HepG2 (cell line): ENCODE results near the gene CADM3. TPM values are rescaled to one million over a fixed set of nuclear protein-coding genes. Genes with fewer than 3 reads are reported as not detected.
A peak's percentile ranks its signal among the peaks of the same experiment; 100 is the strongest.

Experiments used
- AHR ChIP-seq: IDR thresholded peaks from 2 replicates; pipeline ENCODE4 v1.6.1; 2018; ENCODE audit warnings: missing genetic modification reagents, missing compliant biosample characterization
- ARNTL ChIP-seq: sonication (generic); formaldehyde crosslinking; IDR thresholded peaks from 2 replicates; pipeline ENCODE4 v1.4.0; 2020; ENCODE audit warnings: mild to moderate bottlenecking, missing genetic modification reagents
- E2F1 ChIP-seq: sonication (generic); formaldehyde crosslinking; IDR thresholded peaks from 2 replicates; pipeline ENCODE4 v1.5.0; 2020; ENCODE audit warnings: missing genetic modification reagents
- MAX ChIP-seq: IDR thresholded peaks from 2 replicates; pipeline ENCODE4 v1.6.1; 2012; ENCODE audit warnings: inconsistent platforms
- MED13 ChIP-seq: sonication (generic); formaldehyde crosslinking; IDR thresholded peaks from 2 replicates; pipeline ENCODE4 v1.5.0; 2020; ENCODE audit warnings: missing genetic modification reagents
- NFRKB ChIP-seq: fragments of 450-650 bp; IDR thresholded peaks from 2 replicates; pipeline ENCODE4 v1.6.1; 2017
- PAWR ChIP-seq: sonication (generic); formaldehyde crosslinking; IDR thresholded peaks from 2 replicates; pipeline ENCODE4 v1.4.0; 2020; ENCODE audit warnings: missing genetic modification reagents, mild to moderate bottlenecking, borderline replicate concordance
- SNAI1 ChIP-seq: sonication (generic); formaldehyde crosslinking; IDR thresholded peaks from 2 replicates; pipeline ENCODE4 v1.5.0; 2020; ENCODE audit warnings: mild to moderate bottlenecking, missing genetic modification reagents, borderline replicate concordance
- SOX13 ChIP-seq, 3 experiments: fragments of 450-650 bp in 1 of 3; sonication (generic) in 1 of 3; formaldehyde crosslinking in 1 of 3; IDR thresholded peaks in 2 of 3; conservative IDR thresholded peaks in 1 of 3; 2 replicates each; pipeline versions ENCODE4 v1.5.0 to v1.6.1; 2016 to 2020; ENCODE audit warnings: antibody characterized with exemption in 1 of 3, mild to moderate bottlenecking in 1 of 3, missing compliant biosample characterization in 1 of 3, missing genetic modification reagents in 1 of 3, moderate library complexity in 1 of 3
- SOX6 ChIP-seq, 2 experiments: fragments of 450-650 bp in 1 of 2; sonication (generic) in 1 of 2; formaldehyde crosslinking in 1 of 2; IDR thresholded peaks; 2 replicates each; pipeline versions ENCODE4 v1.4.0 to v1.6.1; 2017 to 2020; ENCODE audit warnings: antibody characterized with exemption in 1 of 2, mild to moderate bottlenecking in 1 of 2, missing genetic modification reagents in 1 of 2
- USF2 ChIP-seq, 2 experiments: sonication (generic) in 1 of 2; formaldehyde crosslinking in 1 of 2; IDR thresholded peaks; 2 replicates each; pipeline versions ENCODE4 v1.5.1 to v1.6.1; 2011 to 2020; ENCODE audit warnings: borderline replicate concordance in 1 of 2, low read depth in 1 of 2, low read length in 1 of 2, mild to moderate bottlenecking in 1 of 2, missing genetic modification reagents in 1 of 2, moderate library complexity in 1 of 2
- YEATS4 ChIP-seq: sonication (generic); formaldehyde crosslinking; IDR thresholded peaks from 2 replicates; pipeline ENCODE4 v1.4.0; 2020; ENCODE audit warnings: missing genetic modification reagents, borderline replicate concordance
- ZBTB2 ChIP-seq: sonication (generic); formaldehyde crosslinking; IDR thresholded peaks from 2 replicates; pipeline ENCODE4 v1.8.0; 2022; ENCODE audit warnings: low read depth, missing genetic modification reagents
- ZBTB25 ChIP-seq: IDR thresholded peaks from 2 replicates; pipeline ENCODE4 v1.6.1; 2018; ENCODE audit warnings: missing genetic modification reagents
- ZNF264 ChIP-seq: sonication (generic); formaldehyde crosslinking; IDR thresholded peaks from 2 replicates; pipeline ENCODE4 v1.4.0; 2020; ENCODE audit warnings: missing genetic modification reagents
- ZNF329 ChIP-seq: sonication (generic); formaldehyde crosslinking; IDR thresholded peaks from 2 replicates; pipeline ENCODE4 v1.9.0; 2021; ENCODE audit warnings: low read depth, mild to moderate bottlenecking, missing genetic modification reagents
- ZNF550 ChIP-seq: sonication (generic); formaldehyde crosslinking; IDR thresholded peaks from 2 replicates; pipeline ENCODE4 v1.4.0; 2020; ENCODE audit warnings: mild to moderate bottlenecking, missing genetic modification reagents, borderline replicate concordance
- ZNF691 ChIP-seq: sonication (generic); formaldehyde crosslinking; IDR thresholded peaks from 2 replicates; pipeline ENCODE4 v1.4.0; 2020; ENCODE audit warnings: missing genetic modification reagents, low read depth, mild to moderate bottlenecking, borderline replicate concordance
- ZNF780A ChIP-seq: sonication (generic); formaldehyde crosslinking; IDR thresholded peaks from 2 replicates; pipeline ENCODE4 v1.8.0; 2022; ENCODE audit warnings: mild to moderate bottlenecking, missing genetic modification reagents, moderate library complexity
- polyA plus RNA-seq, 8 experiments: library from polyadenylated mRNA; depleted of rRNA in 3 of 8; stranded (reverse) in 7 of 8; unstranded in 1 of 8; fragments of >200 nt; fragmentation: Illumina TruSeq in 4 of 8; extraction: Trizol in 4 of 8; gene quantifications; 2 replicates each; pipeline versions ENCODE4 v1.2.1 to v1.2.3, GENCODE V29; 2011 to 2016; ENCODE audit warnings: low read depth in 4 of 8, missing spikeins in 1 of 8, mixed read lengths in 1 of 8; ENCODE audit not compliant: insufficient read depth in 1 of 8
- total RNA-seq, 5 experiments: library from RNA; depleted of rRNA; stranded (reverse); fragments of >200 nt; fragmentation: Illumina TruSeq; extraction: Trizol; gene quantifications; 2 replicates each; pipeline ENCODE4 v1.2.3, GENCODE V29; 2016; ENCODE audit warnings: low read depth in 1 of 5

CADM3 gene
- total and polyA plus RNA-seq, 2 of the 13 experiments (the other 11 are each of a cell fraction or from before 2014, with no cell fraction given) = not detected

- TF ChIP-seq E2F1 = peak; percentile 67; the same call in 1 of the 2 replicates
- TF ChIP-seq USF2 (IDR thresholded peaks at IDR 0.05; ENCODE audit: low read depth, low read length) = no peak
- no peak for TF ChIP-seq USF2 (CRISPR knock-in tag; IDR thresholded peaks at IDR 0.05; ENCODE audit: borderline replicate concordance)
- TF ChIP-seq ZNF264 (CRISPR knock-in tag) = peak; percentile 94
- TF ChIP-seq SOX6 (IDR thresholded peaks at IDR 0.05) = no peak
- TF ChIP-seq SOX6 (CRISPR knock-in tag; IDR thresholded peaks at IDR 0.05) = no peak
- 0 out of 2 replicates have a peak, but pooled peaks have one; percentile 57 for TF ChIP-seq AHR (CRISPR knock-in tag)
- peak; percentile 56; the same call in 1 of the 2 replicates for TF ChIP-seq ARNTL (CRISPR knock-in tag)
- no peak for TF ChIP-seq ZNF550 (CRISPR knock-in tag)
- peak; percentile 99 for TF ChIP-seq ZBTB25
- peak; percentile 46; the same call in 1 of the 2 replicates for TF ChIP-seq ZNF691 (CRISPR knock-in tag)
- TF ChIP-seq ZBTB2 (CRISPR knock-in tag) = peak; percentile 58; the same call in 1 of the 2 replicates
- peak; percentile 73; the same call in 1 of the 2 replicates for TF ChIP-seq ZNF780A (CRISPR knock-in tag)
- TF ChIP-seq YEATS4 (CRISPR knock-in tag) = peak; percentile 46; the same call in 1 of the 2 replicates
- peak; percentile 89; the same call in 1 of the 2 replicates for TF ChIP-seq MED13 (CRISPR knock-in tag)
- TF ChIP-seq PAWR = no peak
- TF ChIP-seq NFRKB = no peak
- no peak for TF ChIP-seq SOX13 (IDR thresholded peaks at IDR 0.05)
- peak in 1 of 2 experiments; percentile 71; a peak in 2 of 4 replicates for TF ChIP-seq SOX13 (CRISPR knock-in tag; conservative IDR thresholded peaks at IDR 0.05 in 1 of 2, IDR thresholded peaks at IDR 0.05 in 1 of 2)
- peak; percentile 93 for TF ChIP-seq SNAI1 (CRISPR knock-in tag)
- TF ChIP-seq MAX = no peak
- TF ChIP-seq ZNF329 (CRISPR knock-in tag) = peak; percentile 66; the same call in 1 of the 2 replicates
These were observed 6.0 kb downstream of the CADM3 start (continued) for GRCh38 chr1:159177272-159177907.
